Sciatic nerve (tissue), 2 donors: Measurements from ENCODE around the gene APOC4. TPM values are rescaled to one million over a fixed set of nuclear protein-coding genes. Genes with fewer than 3 reads are reported as not detected.
A peak's percentile ranks its signal among the peaks of the same experiment; 100 is the strongest.
"Not testable (repeated sequence)": the region's sequence is repeated elsewhere in the genome, so short reads cannot be mapped to it uniquely, and the experiment has no call there.

Experiments
- ATAC-seq: fragments of 200-7000 bp; cut with Tn5 transposase; one replicate; pipeline ENCODE4 v1.9.1; 2020; ENCODE audit warnings: mild to moderate bottlenecking, moderate library complexity
- DNase-seq: peaks from one replicate; pipeline ENCODE4 v3.0.0-alpha.2; 2020; ENCODE audit warnings: low spot score
- intact Hi-C: fragments of 100-400 bp; cut with DNase I; formaldehyde crosslinking; loops from one replicate; pipeline ENCODE4 v1.14.2; 2022
- total RNA-seq: library from RNA; stranded (reverse); fragmentation: NEBNext Ultra II Directional; extraction: Animal tissue kit (Norgen Biotek cat#: 25700); gene quantifications from one replicate; pipeline ENCODE4 v1.2.1, GENCODE V29; 2021
- donor health status: DM: no; HTN: no; CAD: no.
- donor health status: DM: no; HTN: no; CAD: no.

Gene APOC4
- total RNA-seq, 1 donor from 2014 or later, result not detected

DNA sequence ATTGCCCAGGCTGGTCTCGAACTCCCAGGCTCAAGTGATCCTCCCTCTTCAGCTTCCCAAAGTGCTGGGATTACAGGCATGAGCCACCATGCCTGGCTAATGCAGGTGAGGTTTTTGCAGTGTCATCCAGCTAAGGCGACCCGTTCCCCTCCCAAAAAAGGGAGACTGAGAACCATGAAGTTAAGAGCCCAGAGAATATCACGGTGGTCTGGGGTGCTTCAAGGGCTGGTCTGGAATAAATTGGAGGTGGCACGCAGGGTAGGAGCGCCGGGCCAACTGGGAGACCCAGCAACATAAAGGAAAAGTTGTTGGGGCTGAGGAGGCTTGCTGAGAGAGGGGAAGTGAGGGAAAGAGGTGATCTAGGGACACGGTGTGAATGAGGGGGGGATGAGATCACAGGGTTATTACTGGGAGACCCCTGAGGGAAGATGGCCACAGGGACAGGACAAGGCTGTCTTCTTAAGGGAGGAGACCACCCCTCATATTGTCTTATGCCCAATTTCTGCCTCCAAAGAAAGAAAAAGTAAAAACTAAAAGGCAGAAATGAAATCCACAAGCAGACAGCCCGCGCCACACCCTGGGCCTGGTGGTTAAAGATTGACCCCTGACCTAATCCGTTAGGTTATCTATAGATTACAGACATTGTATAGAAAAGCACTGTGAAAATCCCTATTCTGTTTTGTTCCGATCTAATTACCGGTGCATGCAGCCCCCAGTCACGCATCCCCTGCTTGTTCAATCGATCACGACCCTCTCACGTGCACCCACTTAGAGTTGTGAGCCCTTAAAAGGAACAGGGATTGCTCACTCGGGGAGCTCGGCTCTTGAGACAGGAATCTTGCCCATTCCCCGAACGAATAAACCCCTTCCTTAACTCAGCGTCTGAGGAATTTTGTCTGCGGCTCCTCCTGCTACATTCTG lies 28.3 kb upstream of the APOC4 start:
- DNase-seq, ATAC-seq, intact Hi-C loops: not testable (repeated sequence)

- ATAC-seq, result peak; percentile 93
- intact Hi-C loops, result not testable (repeated sequence)
- DNase-seq, result peak; percentile 88
Measured at GRCh38 chr19:44914433-44915206, 27.4 kb upstream of the APOC4 start, which contains the start of gene APOC1. APOC1 (plus strand) TSS chr19:44914608; CDS start chr19:44914892, 284 bp downstream.

GRCh38 chr19:44924243-44924725 lies 17.8 kb upstream of the APOC4 start:
- intact Hi-C loops, result no loop called here
- DNase-seq, result no peak
- ATAC-seq, result no peak

DNA sequence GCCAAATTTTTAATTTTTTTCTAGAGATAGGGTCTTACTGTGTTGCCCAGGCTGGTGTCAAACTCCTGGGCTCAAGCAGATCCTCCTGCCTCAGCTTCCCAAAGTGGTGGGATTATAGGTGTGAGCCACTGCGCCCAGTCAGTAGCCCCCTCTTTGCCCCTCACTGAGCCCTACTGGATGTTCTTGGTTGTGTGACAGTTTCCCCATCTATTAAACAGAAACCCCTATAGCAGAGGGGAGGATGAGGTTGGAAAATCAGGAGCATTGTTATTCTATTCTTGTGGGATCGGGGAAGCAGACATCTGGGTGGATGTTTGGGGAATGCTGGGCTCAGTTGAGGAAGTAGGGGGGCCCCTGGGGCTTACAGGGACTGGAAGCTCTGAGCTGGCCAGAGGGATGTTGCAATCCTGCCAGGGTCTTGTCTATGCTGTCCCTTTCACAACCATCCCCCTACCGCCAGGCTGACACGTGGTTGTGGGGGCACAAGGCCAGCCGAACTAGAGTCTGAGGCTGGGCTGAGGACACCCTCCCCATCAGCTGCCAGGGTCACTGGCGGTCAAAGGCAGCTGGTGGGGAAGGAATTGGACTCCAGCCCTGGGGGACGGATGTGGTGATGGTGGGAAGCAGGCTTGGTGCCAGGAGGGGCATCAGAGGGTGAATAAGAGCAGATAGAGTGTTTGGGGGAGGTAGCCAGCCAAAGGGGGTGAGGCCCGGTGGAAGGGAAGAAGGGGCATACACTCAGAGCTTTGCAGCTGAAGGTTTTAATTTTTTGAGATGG lies 16.7 kb upstream of the APOC4 start:
- intact Hi-C loops, result no loop called here
- peak; percentile 88 for DNase-seq
- ATAC-seq, result peak; percentile 91

GRCh38 chr19:44926245-44927077 lies 15.6 kb upstream of the APOC4 start:
- DNase-seq, intact Hi-C loops: not testable (repeated sequence)
- peak; percentile 3 for ATAC-seq

GRCh38 chr19:44927746-44928145 lies 14.3 kb upstream of the APOC4 start:
- no peak for ATAC-seq
- intact Hi-C loops, result no loop called here

GRCh38 chr19:44930088-44930487 lies 11.9 kb upstream of the APOC4 start:
- ATAC-seq (no peak), DNase-seq (no peak)
- intact Hi-C loops, result no loop called here

More at GRCh38 chr19:44927746-44928145, 14.3 kb upstream of the APOC4 start:
- no peak for DNase-seq

DNA sequence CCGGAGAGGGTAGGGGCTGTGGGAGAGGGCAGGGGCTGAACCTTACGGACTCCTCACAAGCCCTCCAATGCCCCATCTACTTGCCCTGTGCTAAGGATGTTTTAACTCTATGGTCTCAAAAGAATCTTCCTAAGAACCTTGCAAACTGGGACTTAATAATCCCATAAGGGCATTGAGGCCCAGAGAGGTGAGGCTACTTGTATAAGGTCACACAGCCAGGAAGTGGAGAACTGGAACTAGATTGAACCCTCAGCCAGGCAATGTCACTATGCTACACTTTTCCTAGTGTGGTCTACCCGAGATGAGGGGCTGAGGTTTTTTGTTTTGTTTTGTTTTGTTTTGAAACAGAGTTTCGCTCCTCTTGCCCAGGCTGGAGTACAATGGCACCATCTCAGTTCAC lies 10.5 kb upstream of the APOC4 start:
- ATAC-seq (no peak), DNase-seq (no peak)
- intact Hi-C loops, result no loop called here

DNA sequence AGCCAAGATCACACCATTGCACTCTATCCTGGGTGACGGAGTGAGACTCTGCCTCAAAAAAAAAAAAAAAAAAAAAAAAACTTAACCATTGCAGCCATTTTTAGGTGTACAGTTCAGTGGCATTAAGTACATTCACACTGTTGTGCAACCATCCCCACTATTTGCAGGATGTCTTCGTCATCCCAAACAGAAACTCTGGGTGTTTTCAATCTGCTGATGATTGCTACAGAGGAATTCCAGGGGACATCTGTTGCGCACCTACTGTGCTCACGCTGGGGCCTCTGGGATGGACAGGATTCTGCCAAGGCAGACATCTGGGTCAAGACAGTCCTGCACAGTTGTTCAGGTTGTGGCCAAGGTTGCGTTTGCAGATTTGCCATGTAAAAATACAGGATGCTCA lies 2.4 kb upstream of the APOC4 start:
- DNase-seq (no peak), ATAC-seq (no peak)

GRCh38 chr19:44943801-44944249 lies 1.8 kb downstream of the APOC4 start:
- intact Hi-C loops, result no loop called here
- peak; percentile 83 for ATAC-seq
- DNase-seq, result peak; percentile 81

More for the DNA sequence above, 2.4 kb upstream of the APOC4 start:
- intact Hi-C loops, result no loop called here

GRCh38 chr19:44947041-44947581 lies 5.1 kb downstream of the APOC4 start:
- DNase-seq (no peak), ATAC-seq (no peak)
- intact Hi-C loops, result no loop called here

- ATAC-seq (no peak), DNase-seq (no peak)
- intact Hi-C loops, result no loop called here
Measured at GRCh38 chr19:44948237-44948636, 6.2 kb downstream of the APOC4 start.

GRCh38 chr19:44948763-44949374 lies 6.8 kb downstream of the APOC4 start:
- DNase-seq (no peak), ATAC-seq (no peak)
- intact Hi-C loops, result no loop called here

DNA sequence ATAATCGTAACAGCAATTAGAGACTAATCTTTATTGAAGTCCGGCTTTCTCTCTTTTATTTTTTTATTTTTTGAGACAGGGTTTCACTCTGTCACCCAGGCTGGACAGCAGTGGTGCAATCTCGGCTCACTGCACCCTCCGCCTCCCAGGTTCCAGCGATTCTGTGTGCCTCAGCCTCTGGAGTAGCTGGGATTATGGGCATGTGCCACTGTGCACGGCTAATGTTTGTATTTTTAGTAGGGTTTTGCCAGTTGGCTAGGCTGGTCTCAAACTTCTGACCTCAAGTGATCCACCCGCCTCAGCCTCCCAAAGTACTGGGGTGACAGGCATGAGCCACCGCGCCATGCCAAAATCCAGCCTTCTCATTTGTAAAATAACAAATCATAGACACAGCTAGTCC lies 7.5 kb downstream of the APOC4 start:
- intact Hi-C loops, result no loop called here
- ATAC-seq (no peak), DNase-seq (no peak)

GRCh38 chr19:44951179-44952159 lies 9.4 kb downstream of the APOC4 start:
- peak; percentile 72 for DNase-seq
- peak; percentile 7 for ATAC-seq

DNA sequence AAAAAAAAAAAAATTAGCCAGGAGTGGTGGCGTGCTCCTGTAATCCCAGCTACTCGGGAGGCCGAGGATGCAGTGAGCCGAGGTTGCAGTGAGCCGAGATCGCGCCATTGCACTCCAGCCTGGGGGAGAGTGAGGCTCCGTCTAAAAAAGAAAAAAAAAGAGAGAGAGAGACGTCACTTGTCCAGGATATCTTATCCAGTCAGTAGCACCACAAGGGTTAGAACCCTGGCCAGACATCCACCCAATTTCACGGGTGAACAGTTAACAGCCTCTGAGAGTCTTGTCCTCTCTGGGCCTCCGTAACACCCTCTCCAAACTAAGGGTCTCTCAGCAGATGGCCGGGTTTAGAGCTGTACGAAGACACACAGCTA lies 12.2 kb downstream of the APOC4 start:
- DNase-seq, result no peak
- intact Hi-C loops, result no loop called here
- peak; percentile 0 for ATAC-seq

More at GRCh38 chr19:44951179-44952159, 9.4 kb downstream of the APOC4 start:
- intact Hi-C loops, result no loop called here
